ENCODE data around the gene SRP14.

The SRP14 gene

DNA sequence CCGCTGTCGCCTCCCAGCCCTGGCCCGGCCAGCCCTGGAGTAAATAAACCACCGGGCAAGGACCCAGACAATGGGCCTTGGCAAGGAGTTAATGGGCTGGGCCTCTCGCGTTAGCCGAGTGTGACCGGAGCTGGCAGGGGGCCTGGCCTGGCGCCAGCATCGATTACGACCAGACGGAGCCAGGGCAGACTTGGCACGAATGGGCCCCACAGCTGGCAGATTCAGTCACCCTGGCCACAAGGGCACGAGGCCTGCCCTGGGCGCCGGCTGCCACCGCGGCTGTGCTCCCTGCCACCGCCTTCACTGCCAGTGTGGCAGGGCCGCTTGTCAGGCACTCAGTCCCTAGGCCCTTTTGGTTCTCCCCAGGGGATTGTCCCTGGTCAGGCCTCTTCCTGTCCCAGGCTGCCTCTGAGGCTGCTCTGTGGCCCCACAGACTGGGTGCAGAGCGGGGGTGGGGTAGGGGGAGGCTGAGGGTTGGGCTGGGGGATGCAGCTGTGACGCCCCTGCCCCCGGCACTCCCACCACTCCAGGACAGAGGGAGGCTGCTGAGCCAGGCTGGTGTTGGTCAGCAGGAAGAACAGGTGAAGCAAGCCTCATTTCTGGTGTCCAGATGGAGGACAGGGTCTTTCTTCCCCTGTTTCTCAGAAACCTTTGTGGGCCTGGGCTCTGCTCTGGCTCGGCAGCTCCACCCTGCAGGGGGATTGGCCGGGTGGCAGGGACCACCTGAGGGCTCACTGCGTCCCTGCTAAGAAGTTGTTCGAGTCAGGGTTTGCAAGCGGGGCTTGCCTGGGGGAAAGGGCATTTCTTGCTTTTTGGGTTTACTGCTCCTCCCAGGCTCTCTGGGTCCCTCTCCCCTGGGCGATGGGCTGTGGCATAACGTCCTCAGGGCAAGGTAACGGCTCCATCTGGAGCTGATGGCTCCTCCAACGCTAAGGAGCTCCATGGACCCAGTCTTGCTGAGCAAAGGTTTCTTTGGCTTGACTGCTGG lies 30.5 kb upstream of the SRP14 start:
- in situ Hi-C loops (cut with HindIII; ENCODE audit: low sequenced_read_pairs) = no loop called here

DNA sequence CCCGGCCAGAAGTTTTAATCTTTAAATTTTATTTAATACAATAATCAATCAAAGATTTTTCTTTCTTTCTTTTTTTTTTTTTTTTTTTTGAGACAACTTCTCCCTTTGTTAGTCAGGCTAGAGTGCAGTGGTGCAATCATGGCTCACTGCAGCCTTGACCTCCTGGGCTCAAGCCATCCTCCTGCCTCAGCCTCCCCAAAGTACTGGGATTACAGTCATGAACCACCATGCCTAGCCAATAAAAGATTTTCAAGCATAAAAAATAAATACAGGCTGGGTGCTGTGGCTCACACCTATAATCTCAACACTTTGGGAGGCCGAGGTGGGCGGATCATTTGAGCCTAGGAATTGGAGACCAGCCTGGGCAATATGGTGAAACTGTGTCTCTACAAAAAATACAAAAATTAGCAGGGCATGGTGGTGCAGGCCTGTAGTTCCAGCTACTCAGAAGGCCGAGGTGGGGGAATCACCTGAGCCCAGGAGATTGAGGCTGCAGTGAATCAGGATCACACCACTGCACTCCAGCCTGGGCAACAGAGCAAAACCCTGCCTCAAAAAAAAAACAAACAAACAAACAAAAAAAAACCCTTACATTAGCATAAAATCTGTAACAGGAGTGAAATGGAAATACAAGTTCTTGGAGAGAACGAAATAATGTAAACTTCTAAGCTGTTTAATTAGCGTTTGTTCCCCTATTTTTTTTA lies 29.1 kb upstream of the SRP14 start:
- in situ Hi-C loops (cut with HindIII; ENCODE audit: low sequenced_read_pairs) = no loop called here

DNA sequence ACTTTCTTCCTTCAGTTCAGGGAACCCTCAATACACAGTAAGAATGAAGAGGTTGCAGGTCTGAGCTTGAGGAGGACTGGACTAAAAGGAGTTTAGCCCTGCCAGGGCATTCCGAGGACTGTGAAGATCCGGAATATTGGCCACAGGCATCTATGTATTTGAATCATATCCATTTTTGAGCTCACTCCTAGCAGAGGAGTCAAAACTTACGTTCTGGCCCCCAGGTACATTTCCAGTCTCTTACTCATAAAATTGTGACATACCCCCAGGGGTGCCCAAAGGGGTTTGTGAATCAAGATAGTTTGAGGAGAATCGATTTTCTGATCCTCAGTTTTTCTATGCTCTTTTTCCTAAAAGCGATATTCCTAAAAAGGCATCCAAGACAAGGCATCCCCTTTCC lies 27.6 kb upstream of the SRP14 start:
- in situ Hi-C loops (cut with HindIII; ENCODE audit: low sequenced_read_pairs) = no loop called here

DNA sequence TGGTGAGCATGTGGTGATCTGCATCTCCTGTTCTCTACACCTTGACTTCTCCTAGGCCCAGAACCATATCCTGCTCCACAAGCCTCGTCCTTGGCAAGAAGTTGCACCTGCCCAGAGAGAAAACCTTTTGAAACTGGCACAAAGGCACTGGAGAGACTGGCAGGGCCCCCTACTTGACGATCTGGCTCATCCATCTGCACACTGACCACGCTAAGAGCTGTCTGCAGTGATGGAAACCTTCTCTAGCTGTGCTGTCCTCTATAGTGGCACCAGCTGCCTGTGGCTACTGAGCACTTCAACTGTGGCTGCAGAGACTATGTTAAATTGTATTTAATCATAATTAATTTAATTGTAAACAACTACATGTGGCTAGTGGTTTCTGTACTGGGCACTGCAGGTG lies 26.2 kb upstream of the SRP14 start:
- in situ Hi-C loops (cut with HindIII; ENCODE audit: low sequenced_read_pairs) = no loop called here

DNA sequence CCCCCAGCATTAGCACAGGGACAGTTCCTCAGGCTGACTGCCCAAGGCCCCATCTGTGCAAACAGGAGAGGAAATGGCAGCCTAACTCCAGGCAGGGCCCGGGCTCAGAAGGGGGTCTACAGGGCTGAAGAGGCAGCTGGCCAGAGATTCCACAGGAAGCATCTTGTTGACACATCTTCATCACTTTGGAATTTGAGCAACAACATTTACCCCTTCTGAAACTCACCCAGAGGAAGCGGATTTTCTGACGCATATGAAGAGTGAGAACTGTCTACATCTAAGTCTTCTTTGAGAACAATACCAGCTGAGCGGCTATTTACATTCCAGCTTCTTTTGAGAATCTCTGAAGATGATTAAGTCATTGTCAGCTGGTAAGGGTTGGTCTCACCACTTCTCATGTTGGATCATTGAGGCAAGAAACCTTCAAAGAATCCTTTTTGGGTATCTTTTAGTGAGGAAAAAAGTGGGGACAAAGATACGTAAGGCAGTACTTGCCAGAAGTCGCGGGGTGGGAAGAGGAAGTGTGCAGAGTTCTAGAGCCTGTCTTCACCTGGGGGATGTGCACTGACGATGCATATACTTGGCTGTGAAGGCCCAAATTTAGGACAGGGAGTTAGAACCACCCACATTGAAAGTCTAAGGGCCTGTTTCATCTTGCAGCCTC lies 25.4 kb upstream of the SRP14 start:
- in situ Hi-C loops (cut with HindIII; ENCODE audit: low sequenced_read_pairs) = no loop called here

DNA sequence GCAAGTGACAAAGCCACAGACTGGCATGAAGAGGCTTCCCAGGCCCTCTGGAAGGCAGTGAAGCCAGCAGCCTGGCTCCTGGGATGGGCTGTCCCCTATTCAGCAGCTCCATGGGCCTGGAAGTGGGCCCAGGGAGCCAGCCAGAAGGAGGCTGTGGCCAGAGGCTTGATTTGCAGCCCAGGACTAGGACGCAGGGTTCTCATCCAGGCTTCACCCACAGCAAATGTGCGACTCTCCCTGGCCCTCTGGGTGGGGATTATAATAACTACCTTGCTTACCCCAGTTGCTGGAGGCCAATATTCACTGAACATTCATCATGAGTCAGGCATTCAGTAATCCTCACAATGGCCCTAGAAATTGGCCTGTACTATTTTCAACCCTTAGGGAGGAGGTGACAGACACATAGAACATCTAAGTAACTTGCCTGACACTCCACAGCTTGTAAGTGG lies 24.6 kb upstream of the SRP14 start:
- in situ Hi-C loops (cut with HindIII; ENCODE audit: low sequenced_read_pairs) = no loop called here

DNA sequence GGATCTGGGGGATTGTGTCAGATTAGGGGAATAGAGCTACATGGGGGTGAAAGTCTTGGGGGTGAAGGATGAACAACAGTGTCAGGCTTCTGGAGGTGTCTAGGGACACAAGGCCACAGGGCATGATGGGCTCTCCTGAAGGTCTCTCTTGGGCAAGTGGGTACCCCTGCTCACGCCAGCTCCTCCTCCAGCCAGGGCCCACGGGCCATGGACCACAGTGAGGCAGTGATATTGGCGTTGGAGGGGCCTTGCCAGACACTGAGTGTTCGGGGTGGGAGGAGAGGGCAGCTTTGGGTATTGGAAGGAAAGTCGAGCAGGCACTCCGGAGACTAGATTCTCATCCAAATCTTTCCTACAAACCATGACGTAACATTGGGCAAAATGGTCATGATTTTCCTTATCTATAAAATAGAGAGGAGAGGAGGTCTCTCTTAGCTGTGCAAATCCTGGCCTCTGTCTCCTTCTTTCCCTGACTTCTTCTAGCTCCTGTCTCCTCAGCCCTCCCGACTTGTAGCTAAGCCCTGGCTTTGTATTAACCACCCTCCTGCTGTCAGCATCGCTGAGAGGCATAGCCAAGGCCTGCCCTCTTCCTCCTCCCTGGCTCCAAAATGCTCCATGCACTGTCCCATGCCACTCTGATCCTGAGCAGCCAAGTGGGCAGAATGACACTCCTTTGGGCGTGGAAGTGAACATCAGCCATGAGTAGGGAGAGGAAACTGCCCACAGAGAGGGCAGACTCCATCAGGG lies 24.0 kb upstream of the SRP14 start:
- in situ Hi-C loops (cut with HindIII; ENCODE audit: low sequenced_read_pairs) = no loop called here

DNA sequence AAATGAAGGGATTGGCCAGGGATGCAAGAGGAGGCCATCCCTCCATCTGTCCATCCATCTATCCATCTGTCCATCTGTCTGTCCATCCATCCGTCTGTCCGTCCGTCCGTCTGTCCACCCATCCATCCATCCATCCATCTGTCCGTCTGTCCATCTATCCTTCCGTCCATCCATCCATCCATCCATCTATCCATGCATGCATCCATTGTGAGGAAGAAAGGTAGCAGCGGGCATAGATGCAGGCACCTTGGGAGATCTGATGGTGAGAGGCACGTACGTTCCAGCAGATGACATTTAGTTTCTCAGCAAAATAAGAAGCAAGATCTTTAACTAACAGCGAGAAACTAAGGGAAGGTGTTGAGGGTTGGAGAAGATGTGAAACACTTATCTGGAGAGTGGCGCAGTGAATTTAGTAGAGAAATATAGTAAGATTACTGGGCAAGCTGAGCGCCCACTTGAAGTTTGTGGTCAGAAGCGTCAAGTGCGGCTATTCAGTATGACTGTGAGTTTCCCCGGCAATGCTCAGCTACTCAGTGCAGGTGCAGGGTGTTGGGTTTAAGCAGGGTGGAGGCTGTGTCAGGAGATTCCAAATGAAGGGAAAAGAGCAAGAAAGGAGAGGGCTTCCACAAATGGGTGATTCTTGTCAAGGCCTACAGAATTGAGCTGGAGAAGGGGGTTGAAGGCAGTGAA lies 22.4 kb upstream of the SRP14 start:
- in situ Hi-C loops (cut with HindIII; ENCODE audit: low sequenced_read_pairs) = no loop called here

DNA sequence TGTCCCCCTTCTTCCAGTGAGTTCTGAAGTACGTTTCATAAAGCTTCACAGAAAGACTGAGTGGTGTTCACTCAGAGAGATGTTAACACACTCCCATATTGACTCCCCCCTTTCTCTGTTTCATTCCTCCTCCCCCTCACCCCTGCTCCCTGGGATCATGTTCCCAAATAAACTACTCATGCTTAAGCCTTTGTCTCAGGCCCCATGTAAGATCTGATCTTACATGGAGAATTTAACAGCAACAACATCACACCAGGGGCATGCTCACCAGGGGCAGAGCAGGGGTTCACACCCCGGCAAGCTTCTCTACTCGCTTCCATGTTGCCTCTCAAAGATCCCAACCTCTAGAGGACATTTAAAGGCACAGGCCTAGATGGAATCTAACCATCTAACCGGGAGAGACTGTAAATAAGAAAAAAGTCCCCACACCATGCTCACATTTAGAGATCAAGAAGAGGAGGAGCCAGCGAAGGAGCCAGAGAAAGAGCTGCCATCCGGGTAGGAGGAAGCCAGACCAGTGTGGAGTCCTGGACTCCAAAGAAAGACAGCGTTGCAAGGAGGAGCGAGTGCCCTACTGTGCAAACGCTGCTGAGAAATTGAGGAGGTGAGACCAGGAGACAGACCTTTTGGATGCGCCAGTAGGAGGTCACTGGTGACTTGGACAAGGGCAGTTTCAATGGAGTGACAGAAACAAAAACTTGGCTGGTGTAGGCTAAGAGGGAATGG lies 21.4 kb upstream of the SRP14 start:
- in situ Hi-C loops (cut with HindIII; ENCODE audit: low sequenced_read_pairs) = no loop called here

DNA sequence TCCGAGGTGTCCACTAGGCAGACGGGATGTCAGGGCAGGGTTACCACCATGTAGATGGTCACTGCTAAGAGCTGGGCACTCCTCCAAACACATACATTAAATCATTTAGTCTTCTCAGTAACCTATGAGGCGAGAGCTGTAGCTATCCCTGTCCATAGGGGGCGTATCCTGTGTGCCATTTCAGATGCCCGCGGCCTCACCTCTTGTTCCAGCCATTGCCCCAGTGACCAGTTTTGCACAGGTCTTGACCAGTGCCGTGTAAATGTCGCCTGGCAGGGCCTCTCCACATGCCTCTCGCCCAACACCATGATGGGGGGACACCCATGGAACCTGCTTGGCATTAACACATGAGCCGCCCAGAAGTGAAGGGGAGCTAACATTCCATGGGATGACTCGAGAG lies 20.8 kb upstream of the SRP14 start:
- in situ Hi-C loops (cut with HindIII; ENCODE audit: low sequenced_read_pairs) = no loop called here

DNA sequence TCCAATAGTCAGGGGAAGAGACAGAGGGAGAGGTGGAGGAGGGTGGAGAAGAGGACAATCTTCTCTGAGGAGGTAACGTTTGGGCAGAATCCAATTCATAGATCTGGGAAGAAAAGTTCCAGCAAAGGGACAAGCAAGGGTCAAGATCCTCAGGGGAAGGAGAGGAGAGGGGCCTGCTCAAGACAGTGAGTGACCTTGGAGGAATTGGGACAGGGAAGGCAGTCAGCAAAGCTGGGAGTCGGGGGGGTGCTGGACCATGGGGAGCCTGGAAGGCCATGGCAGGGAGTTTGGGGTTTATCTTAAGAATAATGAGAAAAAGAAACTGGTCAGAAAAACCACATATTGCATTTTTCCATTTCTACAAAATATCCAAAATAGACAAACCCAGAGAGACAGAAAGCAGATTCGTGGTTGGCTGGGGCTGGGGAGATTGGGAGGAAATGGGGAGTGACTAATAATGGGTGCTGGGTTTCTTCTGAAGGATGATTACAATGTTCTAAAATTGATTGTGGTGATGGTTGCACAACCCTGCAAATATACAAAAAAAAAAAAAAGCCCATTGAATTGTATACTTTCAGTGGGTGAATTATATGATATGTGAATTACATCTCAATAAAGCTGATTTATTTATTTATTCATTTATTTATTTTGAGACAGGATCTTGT lies 19.6 kb upstream of the SRP14 start:
- in situ Hi-C loops (cut with HindIII; ENCODE audit: low sequenced_read_pairs) = no loop called here

DNA sequence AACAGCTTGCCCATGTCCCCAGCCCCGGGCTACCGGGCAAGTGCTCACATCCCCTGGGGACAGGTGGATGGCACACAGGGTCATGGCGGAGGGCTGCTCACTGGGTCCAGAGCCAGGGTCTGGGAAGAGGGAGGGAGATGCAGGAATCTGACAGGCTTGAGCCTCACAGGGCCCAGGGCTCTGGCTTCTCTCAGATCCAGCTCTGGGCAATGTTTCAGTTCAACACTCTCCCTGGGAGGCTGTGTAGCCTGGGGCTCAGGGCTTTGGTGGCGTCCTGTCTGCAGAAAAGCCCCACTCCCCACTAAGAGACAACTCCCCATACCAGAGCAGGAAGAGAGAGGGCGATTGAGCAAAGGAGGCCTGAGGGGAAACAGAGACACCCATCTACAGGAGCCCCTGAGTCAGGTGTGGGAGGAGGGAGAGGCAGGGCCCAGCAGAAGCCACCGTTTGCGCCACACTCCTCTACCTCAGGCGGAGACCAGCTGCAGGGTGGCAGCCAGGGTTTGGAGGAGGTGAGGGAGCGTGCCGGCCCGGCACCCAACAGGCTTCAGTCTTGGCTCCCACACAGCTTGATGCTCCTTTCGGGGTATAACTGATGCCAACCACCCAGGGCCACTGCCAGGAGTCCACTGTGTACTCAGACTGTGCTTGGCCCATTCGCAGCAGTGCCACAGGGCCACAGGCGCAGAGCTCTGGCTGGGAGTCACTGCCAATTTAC lies 16.8 kb upstream of the SRP14 start:
- in situ Hi-C loops (cut with HindIII; ENCODE audit: low sequenced_read_pairs) = no loop called here

DNA sequence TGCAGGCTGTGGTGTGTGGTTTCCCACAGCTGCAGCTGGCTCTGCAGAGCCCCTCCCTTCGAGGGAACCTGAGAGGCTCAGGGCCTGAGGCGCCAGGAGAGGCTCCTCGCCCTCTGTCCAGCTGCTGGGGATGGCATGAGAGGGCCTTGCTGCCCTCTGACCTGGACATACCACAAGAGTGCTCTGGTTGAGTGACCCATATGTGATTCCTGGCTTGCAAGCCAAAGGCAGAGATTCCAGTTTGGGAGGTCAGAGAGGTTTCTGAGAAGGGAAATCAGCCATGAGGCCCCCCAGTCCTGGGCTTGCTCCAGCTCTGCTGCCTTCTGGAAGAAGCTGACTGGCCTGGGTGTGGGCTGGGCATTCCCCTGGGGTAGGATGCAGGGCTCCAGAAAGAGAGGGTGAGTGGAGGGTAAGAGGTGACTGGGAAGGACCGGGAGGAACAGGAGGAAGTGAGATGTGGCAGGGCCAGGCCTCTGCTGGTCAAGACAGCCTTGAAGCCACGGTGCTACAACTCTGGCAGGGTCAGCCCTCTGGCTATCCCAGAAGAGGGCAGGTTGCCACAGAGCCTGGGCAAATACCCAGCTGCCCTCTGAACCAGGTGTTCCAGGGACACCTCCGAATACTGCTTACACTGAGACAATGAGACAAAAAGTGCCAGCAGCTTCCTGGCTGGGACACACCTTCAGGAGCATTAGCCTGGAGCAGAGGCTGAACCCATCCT lies 16.0 kb upstream of the SRP14 start:
- in situ Hi-C loops (cut with HindIII; ENCODE audit: low sequenced_read_pairs) = no loop called here

DNA sequence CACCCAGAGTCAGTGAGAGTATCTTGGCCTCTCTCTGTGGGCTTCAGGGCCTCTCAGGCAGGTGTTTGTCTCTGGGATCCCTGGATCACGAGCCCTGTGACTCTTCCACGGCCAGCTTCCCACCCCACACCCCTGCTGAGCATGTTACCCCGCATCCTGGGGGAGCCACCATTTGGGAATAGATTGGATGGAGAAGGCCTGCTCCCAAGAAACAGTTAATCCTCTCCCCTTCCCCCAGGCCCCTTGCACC lies 15.5 kb upstream of the SRP14 start:
- in situ Hi-C loops (cut with HindIII; ENCODE audit: low sequenced_read_pairs) = no loop called here

DNA sequence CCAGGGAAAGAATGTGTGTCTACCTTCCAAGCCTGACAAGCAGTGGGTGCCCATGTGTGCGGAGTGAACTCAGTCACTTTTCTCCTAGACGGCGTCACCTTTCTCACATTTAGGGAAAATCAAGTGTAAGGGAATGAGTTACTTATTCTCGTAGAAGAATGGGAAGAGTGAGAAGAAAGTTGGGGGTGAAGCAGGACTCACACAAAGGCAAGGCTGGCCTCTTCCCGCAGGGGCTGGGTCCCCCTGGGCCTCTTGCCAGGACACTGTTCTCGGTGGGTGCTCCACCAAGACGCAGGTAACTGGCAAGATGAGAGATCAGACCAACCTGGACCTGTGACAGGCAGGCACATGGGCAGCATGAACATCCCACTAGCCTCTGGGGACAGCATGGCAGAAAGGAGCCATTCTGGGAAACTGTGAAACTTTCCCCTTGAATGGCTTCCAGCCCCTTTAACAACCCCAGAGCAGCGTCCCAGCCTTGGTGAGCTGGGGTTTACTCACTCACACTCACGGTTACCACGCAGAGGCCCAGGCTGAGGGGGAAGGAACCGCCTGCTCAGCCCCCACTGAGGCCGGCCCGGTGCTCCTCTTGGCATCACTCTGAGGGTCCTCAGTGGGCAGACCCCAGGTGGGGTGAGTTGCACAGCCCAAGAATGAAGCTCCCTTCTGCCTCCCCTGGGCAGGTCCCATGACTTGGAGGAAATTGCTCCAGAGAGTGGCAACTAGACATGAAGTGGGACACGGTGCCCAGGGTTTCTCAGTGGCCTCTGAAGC lies 15.0 kb upstream of the SRP14 start:
- in situ Hi-C loops (cut with HindIII; ENCODE audit: low sequenced_read_pairs) = no loop called here

DNA sequence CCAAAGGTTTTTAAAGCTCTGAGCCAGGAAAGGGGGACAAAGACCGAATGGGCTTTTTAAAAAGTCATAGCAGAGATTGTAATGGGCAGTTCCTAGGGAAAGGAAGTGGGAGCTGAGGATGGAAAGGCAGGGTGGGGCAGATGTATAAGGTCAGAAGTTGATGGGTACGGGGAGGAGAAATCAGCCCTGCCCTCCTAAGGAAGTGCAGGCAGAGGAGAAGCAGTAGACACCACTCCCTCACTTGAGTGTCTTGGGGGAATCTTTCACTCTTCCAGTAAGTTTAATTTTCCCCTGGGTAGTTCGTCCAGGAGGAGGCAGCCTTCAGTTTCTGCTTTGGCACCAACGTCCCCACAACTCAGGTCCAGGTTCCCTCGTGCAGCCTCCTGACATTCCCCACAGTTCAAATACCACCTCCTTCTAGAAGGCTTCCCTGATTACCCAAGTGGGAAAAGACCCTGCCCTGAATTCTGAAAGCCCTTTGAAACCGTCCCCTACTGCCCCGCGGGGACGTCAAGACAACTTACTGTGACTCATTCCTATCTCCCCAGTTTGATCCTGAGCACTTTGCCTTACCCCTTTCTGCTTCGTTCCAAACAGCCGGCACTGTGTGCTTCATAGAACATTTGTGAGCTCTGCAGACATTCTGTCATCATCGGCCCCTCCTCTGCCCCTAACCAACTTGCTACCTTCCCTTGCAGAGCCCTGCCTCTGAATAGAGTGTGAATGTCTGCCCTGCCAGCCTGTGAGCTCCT lies 14.3 kb upstream of the SRP14 start:
- in situ Hi-C loops (cut with HindIII; ENCODE audit: low sequenced_read_pairs) = no loop called here

DNA sequence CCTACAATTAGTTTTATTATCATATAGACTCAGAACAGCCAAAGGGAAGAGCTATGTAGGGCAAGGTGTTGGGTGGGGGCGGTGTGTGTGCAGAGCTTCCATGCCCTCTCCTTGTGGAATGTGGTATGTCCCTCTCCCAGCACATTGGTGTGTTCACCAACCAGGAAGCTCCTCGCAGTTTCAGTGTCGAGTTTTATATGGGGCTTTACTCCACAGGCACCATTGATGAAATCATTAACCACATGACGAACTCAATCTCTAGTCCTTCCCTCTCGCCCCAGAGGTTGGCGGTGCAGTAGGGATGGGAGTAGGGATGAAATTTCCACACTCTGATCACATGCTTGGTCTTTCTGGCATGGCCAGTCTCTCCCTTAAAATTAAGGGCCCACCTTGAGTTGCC lies 13.6 kb upstream of the SRP14 start:
- in situ Hi-C loops (cut with HindIII; ENCODE audit: low sequenced_read_pairs) = no loop called here
